GM19455 (cell line): ENCODE data around the gene SDK1.
"Not testable (repeated sequence)": the region's sequence is repeated elsewhere in the genome, so short reads cannot be mapped to it uniquely, and the experiment has no call there.

Experiments
- ATAC-seq: cut with Tn5 transposase; IDR thresholded peaks from one replicate; pipeline ENCODE4 v1.9.1; 2021; ENCODE audit not compliant: unreplicated experiment

The SDK1 gene

GRCh38 chr7:4233621-4234497 lies 932.8 kb downstream of the SDK1 start:
- no peak for ATAC-seq

GRCh38 chr7:4234498-4234855 lies 933.4 kb downstream of the SDK1 start:
- ATAC-seq: no peak

- no peak for ATAC-seq
Measured at GRCh38 chr7:4234886-4235285, 933.8 kb downstream of the SDK1 start.

- no peak for ATAC-seq
Measured at GRCh38 chr7:4235596-4235995, 934.5 kb downstream of the SDK1 start.

- no peak for ATAC-seq
Measured at GRCh38 chr7:4236389-4236788, 935.3 kb downstream of the SDK1 start.

- ATAC-seq: not testable (repeated sequence)
Measured at GRCh38 chr7:4236873-4237272, 935.8 kb downstream of the SDK1 start.

- no peak for ATAC-seq
Measured at GRCh38 chr7:4237296-4238235, 936.5 kb downstream of the SDK1 start.

GRCh38 chr7:4238861-4239260 lies 937.8 kb downstream of the SDK1 start:
- no peak for ATAC-seq

GRCh38 chr7:4240042-4240441 lies 939.0 kb downstream of the SDK1 start:
- no peak for ATAC-seq

- no peak for ATAC-seq
Measured at GRCh38 chr7:4240520-4241303, 939.7 kb downstream of the SDK1 start.

- ATAC-seq: no peak
Measured at GRCh38 chr7:4241304-4241612, 940.2 kb downstream of the SDK1 start.

- ATAC-seq: no peak
Measured at GRCh38 chr7:4241791-4242190, 940.7 kb downstream of the SDK1 start.

GRCh38 chr7:4242706-4243105 lies 941.7 kb downstream of the SDK1 start:
- no peak for ATAC-seq

GRCh38 chr7:4244041-4244440 lies 943.0 kb downstream of the SDK1 start:
- no peak for ATAC-seq

GRCh38 chr7:4244635-4245034 lies 943.6 kb downstream of the SDK1 start:
- no peak for ATAC-seq

GRCh38 chr7:4245135-4245865 lies 944.2 kb downstream of the SDK1 start:
- no peak for ATAC-seq

GRCh38 chr7:4245866-4246470 lies 944.9 kb downstream of the SDK1 start:
- no peak for ATAC-seq

- ATAC-seq: no peak
Measured at GRCh38 chr7:4246536-4246935, 945.5 kb downstream of the SDK1 start.

- ATAC-seq: no peak
Measured at GRCh38 chr7:4247106-4247876, 946.2 kb downstream of the SDK1 start.
